22Rv1 (cell line): ENCODE measurements around the gene PAAF1.

ENCODE experiments used
- H3K27ac ChIP-seq: fragments of 450-650 bp; 2 replicates; pipeline ENCODE4 v1.5.1; 2017
- CTCF ChIP-seq: fragments of 450-650 bp; IDR thresholded peaks from 2 replicates; pipeline ENCODE4 v1.5.1; 2017; ENCODE audit warnings: mild to moderate bottlenecking
- ZFX ChIP-seq: fragments of 450-650 bp; IDR thresholded peaks from 2 replicates; pipeline ENCODE4 v1.6.1; 2017; ENCODE audit warnings: antibody characterized with exemption, borderline replicate concordance

PAAF1 gene

GRCh38 chr11:73944901-73945300 is 68.1 kb downstream of the PAAF1 start:
- no peak for TF ChIP-seq ZFX
- TF ChIP-seq CTCF = no peak
- no peak overlapping the region for H3K27ac ChIP-seq

GRCh38 chr11:73945396-73945795 is 68.6 kb downstream of the PAAF1 start:
- TF ChIP-seq ZFX = no peak
- no peak for TF ChIP-seq CTCF
- no peak overlapping the region for H3K27ac ChIP-seq

- TF ChIP-seq CTCF (no peak), ZFX (no peak)
- no peak overlapping the region for H3K27ac ChIP-seq
Measured at GRCh38 chr11:73946798-73947458, 70.1 kb downstream of the PAAF1 start.

- no peak overlapping the region for H3K27ac ChIP-seq
Measured at GRCh38 chr11:73949246-73949645, 72.4 kb downstream of the PAAF1 start.

GRCh38 chr11:73949912-73950311 is 73.1 kb downstream of the PAAF1 start:
- TF ChIP-seq CTCF (no peak), ZFX (no peak)

More at GRCh38 chr11:73949246-73949645, 72.4 kb downstream of the PAAF1 start:
- TF ChIP-seq ZFX (no peak), CTCF (no peak)

GRCh38 chr11:73950869-73951710 is 74.3 kb downstream of the PAAF1 start, which contains the start of gene DNAJB13:
Gene DNAJB13, plus strand, starts transcription at chr11:73951026. Its CDS starts 44 bp downstream, at chr11:73951070.
- TF ChIP-seq CTCF = no peak
- no peak for TF ChIP-seq ZFX
- H3K27ac ChIP-seq = no peak within 1 kb of the TSS

More at GRCh38 chr11:73949912-73950311, 73.1 kb downstream of the PAAF1 start:
- H3K27ac ChIP-seq = no peak overlapping the region

GRCh38 chr11:73951797-73952196 is 75.0 kb downstream of the PAAF1 start:
- no peak overlapping the region for H3K27ac ChIP-seq
- TF ChIP-seq CTCF (no peak), ZFX (no peak)
